GM18502 (cell line): ENCODE measurements around the gene FSCN2.

Experiments
- ATAC-seq: cut with Tn5 transposase; IDR thresholded peaks from one replicate; pipeline ENCODE4 v1.9.1; 2021; ENCODE audit warnings: mild to moderate bottlenecking; ENCODE audit not compliant: unreplicated experiment, poor library complexity

Gene FSCN2

DNA sequence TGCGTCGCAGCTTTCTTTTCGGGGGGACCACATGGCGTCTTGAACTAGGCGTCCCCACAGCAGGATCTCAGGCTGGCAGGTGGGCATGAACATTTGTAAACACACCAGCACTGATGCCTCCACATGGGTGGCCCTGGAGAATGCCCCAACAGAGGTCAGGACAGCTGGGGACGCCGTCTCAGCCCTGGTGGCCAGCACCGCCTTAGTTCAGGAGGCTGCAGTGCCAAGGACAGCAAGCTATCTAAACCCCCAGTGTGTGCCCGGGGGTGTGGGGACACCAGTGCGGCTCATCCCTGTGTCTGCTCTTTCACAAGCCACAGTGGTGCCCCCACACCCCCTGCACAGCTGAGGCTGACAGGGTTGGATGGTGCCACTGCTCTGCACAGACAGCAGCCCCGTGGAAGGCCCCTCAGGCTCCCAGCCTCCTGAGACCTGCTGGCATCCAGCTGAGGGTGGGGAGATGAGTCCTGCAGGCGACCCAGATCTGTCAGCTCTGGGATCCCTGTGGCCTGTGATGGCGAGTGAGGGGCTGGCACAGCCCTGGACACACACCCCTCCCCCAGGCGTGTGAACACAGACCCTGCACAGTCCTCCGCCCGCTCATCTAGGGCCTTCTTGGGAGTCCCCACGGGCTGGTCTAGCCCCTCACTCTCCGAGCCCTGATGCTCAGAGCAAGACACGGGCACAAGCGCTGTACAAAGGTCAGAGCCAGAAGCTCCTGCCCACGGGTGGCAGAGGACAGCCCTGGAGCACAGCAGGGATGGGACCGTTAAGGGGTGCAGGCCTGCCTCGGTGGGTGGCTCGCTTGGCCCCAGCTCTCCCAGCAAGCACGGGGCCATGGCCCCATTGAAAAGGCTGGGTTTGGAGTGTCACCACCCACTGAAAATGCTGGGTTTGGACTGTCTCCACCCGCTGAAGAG is 10.7 kb downstream of the FSCN2 start:
- ATAC-seq: no peak

DNA sequence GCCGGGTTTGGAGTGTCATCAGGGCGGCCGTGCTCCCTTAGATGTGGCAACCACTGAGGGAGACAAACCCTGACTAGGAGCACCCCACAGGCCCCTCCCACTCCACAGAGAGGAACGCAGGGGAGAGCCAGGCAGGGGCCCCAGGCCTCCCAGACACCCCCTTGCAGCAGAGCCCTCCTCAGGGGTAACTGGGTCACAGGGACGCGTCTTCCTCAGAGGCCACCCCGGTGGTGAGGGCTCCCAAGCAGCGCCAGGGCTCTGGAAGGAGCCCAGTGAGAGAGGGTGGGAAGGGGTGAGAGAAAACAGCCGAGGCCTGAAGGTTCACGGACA is 11.4 kb downstream of the FSCN2 start:
- no peak for ATAC-seq

DNA sequence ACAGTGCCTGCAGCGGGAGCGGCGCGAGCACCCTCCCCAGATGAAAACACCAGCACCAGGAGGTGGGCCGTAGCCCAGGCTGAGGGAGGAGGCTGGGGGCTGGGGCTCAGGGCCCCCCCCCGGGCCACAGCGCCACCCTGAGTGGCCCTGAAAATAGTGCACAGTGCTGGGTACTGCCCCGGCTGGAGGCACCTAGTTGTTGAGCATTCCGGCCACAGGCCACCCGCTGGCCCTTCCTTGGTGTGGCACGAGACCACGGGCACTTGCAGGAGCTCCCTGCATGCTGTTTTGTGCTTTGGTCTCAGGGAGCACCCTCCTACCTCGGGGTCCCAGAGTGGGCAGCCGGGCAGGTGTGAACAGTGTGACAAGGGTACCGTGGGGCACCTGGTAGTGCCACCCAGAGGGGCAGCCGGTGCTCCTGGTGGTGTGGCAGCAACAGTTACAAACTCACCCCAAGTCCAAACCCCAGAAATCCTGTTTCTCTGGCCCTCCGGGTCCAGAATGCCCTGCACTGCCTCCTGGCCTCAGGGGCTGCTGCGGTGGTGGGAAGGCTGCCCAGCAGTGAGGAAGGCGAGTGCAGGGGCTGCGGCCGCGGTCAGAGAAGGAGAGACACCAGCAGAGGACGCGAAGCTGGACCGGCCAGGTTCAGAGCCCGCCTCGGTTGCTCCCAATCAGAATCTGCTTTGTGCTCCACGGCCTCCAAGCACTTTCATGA is 11.9 kb downstream of the FSCN2 start:
- no peak for ATAC-seq

DNA sequence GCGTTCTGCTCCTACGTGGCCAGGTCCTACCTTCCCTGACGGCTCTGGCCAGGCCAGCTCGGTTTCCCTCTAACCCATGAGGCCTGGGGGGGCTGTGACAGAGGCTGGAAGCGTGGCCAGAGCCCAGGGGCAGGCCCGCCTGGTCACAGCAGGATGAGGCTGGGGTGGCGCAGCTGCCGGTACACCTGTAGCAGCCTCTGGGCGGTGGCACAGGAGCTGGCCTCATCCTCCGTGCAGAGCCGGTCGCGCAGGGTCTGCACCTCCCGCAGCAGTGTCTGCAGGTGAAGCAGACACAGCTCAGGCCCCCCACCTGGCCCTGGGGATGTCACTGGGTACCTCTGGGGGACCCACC is 12.5 kb downstream of the FSCN2 start:
- no peak for ATAC-seq

DNA sequence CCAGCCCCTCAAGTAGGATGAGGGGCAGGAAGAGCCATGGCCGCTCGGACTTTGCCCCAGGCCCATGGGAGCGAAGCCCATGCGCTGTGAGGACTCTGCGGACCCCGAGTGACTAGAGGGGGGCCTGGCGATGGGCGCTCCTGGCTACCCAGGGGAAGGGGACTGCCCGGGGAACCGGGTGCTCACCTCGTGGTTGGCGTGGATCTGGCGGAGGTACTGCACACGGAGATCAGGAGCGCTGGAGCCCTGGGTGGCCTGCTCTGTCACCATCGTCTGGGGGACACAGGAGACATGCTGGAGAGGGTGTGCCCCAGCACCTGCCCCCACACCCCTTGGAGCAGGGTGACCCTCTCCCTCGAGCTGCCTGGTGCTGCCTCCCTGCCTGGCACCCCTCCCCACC is 12.9 kb downstream of the FSCN2 start:
- no peak for ATAC-seq

DNA sequence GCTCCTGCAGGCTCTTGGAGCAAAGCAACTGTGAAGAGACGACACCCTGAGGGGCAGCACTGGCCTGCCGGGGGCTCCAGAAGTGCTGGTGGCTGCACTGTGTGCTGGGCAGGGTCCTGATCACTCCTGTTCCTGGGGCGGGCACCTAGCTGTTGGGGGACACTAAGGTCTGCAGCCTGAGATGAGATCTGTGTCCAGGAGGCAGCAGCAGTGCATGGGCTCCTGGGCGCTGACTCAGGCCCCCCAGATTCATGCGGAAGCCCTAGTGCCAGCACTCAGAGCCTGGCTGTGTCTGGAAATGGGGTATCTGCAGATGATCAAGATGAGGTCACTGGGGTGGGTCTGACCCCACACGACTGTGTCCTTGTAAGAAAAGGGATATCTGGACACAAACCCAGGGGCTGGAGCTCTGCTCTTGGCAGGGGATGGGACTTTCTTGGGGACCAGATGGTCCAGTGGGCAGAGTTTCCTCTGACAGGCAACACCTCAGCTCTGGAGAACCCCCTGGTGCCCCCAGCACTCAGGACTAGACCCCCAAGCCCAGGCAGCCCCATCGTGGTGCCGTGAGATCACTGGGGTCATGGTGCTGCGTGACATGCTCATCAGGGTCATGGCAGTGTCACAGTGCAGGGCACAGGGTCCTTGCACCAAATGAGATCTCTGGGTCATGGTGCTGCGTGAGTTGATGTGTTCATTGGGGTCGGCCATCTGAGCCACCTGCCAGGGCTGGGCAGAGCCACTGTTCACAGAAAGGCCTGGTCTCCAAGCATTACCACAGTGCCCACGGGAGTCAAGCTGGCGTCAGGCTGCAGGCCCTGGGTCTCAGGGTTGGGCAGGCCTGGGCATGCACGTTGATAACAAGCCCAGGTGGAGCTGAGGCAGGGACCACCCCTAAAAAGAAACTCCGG is 14.5 kb downstream of the FSCN2 start:
- no peak for ATAC-seq

DNA sequence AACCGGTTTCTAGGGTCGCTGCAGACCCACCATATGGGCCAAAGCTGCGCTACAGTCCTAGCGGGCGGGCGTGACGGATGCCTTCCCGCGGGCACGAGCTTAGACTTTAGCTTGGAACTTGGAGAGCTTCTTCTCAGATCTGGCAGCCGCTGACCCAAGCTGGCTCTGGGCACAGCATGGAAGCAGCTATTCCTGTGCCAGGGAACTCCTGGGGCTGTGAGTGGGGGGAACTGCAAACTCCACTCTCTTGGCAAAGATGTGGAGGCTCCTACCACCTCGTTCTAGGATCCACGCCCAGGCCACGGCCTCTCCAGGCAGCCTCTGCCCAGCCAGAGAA is 15.1 kb downstream of the FSCN2 start:
- ATAC-seq: no peak

DNA sequence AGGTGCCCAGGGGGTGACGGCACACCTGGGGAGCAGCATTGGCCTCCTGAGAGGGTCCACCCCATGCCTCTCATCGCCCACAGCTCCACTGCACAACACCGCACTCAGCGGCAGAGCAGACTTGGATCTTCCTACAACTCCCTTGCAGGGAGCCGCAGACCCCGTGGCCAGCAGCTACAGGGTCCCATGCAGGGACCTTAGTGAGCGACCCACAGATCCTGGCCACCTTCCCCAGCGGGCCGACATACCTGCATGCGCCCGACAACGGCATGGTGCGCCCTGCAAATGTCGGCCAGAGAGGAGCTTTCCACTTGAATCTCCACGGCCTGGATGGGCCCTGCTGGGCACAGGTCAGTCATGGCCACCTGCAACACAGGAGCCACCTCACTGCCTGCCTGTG is 15.6 kb downstream of the FSCN2 start:
- ATAC-seq: no peak

DNA sequence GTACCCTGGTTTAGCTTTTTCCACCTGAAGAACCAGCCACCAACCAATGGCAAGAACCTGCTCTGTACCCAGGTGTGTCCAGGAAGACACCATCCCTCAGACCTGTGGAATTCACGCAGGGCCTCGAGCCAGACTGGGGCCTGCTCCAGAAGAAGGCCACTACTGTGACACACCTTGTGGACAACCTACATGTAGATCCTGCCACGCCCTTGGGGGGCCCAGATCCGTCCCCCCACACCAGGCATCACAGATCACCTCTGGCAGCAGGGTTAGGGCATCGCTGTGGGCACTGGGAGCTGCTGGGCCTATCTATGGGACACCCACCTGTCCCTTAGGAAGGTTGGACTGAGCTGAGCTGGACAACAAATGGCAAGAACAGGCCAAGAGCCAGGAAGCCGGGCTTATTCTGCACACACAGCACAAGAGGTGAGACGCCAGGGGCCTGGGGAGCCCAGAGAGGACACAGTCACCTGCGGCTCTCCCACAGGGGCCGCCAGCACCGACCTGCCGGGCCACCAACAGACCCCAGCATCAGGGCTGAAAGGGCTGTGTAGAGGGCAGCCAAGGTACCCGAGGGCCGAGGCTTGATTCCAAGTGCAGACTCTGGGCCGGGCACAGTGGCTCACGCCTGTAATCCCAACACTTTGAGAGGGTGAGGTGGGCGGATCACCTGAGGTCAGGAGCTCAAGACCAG is 16.3 kb downstream of the FSCN2 start:
- ATAC-seq: no peak

DNA sequence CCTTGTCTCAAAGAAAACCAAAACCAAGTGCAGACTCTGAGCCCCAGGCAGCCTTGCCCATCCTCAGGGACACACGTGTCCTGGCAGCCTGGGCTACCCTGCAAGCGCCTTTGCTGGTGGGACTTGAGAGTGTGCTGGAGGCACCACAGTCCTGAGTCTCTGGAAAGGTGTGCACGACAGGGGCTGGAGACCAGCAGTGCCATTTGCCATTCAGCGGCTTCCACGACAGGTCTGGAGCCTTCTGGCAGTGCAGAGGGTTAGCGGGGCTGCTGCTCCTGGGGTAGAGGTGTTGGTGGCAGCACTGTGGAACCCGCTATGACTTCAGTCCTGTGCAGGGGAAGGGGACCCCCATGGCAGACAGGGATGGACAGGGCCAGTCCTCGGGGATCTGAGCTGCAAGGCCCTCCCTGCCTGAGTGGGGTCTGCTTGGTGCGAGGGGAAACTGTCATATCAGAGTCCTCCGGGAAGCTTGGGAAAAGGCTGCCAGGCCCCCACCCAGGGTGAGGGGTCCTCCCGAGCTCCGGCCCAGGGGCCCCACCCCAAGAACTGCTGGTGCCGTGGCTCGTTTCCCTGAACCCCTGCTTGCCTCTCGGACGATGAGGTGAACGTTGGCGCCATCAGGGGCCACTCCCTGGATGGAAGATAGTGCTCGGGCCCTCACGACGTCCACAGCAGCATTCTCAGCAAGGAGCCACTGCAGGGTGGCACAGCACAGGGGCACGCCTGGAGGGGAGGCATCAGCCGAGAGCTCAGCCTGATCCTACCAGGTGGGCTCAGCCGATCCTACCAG is 17.2 kb downstream of the FSCN2 start:
- no peak for ATAC-seq

DNA sequence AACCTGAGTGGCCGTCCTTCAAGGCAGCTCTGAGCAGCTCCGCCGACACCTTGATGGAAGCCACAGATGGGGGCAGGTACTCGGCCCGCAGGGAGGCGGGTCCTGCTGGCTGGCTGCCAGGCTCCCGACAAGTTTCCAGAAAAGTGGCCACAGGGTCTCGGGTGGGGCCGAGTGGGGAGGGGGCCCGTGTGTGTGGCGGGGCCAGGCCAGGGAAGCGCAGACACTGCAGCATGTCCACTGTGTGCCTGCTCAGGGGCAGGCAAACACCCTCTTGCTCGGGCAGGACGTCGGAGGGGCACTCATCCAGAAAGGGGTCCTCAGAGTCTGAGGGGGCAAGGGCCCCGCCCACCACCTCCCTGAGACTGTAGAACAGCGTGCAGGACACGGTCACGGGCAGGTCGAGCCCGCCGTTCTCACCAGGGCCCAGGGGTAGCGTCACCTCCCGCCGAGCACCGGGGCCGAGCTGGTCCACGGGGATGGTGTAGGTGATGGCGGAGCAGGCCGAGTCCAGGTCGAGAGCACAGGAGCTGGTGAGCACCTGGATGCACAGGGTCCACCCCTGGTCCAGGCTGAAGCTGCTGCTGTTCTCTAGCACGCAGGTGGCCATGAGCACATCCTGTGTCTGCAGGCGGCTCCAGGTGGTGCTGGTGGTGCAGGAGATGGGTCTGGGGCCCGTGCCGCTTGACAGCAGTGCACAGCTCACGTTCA is 18.9 kb downstream of the FSCN2 start:
- no peak for ATAC-seq

DNA sequence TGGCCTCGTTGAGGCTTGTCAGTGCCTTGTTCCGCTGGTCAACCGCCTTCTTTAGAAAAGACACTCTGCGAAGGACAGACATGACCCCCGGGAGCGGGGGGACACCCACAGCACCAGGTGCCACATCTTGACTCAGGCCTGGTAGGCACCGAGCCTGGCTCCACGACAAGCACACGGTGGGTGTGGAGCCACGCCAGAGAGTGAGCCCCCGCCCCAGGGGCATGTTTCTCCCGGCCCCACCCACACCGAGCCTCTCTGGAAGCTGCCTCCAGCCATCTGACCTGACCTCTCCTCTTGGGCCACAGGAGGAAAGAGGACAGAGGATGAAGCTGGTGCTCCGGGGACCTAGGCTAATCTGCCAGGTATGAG is 19.4 kb downstream of the FSCN2 start:
- no peak for ATAC-seq

DNA sequence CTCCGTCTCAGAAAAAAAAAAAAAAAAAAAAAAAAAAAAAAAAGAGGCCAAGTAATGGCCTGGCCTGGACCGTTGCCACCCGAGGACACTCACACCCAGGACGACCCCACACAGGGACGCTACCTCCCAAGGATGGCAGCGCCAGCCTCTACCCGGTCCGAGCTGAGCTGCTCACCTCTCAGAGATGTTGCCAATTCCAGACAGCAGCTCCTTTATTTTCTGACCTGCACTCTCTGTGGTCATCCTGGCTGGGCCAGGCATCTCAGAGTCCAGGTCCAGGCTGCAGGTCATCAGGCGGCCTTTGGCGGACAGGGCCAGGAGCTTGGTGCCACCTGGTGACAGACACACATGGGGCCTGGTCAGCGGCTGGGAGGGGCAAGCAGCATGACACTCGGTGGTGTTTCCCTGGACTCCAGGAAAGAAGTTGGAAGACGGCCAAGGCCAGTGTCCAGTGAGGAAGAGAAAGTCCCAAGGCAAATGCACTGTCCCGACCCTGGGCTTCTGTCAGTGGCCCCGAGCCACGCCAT is 20.9 kb downstream of the FSCN2 start:
- no peak for ATAC-seq

DNA sequence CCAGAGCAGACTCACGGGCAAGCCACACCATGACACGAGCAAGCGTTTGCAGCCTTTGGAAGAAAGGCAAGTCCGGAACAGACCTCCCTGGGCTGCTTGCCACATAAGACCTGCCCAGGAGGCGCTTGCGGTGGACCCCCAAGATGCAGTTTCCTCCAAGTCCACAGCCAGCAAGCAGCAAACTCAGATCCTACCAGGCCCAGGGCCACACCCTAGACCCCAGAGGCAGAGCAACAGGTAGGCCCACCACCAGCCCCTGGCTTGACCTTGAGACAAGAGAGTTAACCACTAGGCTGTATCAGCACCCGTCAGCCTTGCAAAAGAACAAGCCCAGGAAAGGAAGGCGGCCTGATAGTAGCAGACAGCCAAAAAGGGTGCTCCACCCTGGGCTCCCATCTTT is 21.6 kb downstream of the FSCN2 start:
- ATAC-seq: no peak

DNA sequence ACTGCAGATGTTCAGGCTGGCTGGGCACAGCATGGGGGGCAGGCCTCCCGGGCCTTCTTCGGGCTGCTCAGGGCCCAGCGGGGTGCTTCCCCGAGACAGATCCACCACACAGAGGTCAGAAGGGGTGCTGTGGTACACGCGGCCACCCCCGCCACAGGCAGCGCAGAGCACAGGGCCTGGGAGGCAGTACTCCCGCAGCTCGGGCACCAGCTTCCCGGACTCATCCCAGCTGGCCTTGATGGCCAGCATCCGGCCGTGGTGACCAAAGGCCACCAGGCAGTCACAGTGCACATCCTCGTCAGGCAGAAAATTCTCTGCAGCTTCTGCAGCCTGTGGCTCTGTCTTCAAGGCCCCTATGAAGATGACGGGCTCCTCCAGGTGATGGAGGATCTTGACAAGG is 22.1 kb downstream of the FSCN2 start:
- ATAC-seq: no peak

DNA sequence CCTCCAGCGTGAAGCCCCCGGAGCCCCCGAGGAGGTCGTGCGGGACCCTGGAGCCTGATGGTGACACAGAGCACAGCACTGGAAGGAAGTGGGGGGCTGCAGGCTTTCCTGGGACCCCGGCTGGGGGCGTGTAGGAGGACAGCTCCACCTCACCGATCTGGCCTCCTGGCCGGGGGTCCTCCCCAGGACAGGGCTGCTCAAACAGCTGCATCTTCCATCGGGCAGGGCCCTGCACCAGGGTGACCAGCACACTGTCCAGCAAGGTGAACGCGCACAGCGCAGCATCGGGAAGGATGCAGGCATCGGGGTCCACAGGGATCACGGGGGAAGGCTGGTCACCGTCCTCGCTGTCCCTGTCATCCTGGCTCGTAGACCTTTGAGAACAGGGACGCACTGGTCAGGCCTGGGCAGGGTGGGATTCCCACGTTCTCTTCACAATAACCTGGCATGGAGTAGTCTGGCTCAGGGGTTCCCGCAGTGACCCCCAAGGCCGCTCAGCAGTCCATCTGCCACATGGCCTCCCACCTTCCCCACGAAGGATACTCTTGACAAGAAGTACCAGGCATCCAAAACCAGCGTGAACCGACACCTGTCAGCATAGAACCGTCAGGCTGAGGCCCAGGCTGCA is 22.8 kb downstream of the FSCN2 start:
- ATAC-seq: no peak

DNA sequence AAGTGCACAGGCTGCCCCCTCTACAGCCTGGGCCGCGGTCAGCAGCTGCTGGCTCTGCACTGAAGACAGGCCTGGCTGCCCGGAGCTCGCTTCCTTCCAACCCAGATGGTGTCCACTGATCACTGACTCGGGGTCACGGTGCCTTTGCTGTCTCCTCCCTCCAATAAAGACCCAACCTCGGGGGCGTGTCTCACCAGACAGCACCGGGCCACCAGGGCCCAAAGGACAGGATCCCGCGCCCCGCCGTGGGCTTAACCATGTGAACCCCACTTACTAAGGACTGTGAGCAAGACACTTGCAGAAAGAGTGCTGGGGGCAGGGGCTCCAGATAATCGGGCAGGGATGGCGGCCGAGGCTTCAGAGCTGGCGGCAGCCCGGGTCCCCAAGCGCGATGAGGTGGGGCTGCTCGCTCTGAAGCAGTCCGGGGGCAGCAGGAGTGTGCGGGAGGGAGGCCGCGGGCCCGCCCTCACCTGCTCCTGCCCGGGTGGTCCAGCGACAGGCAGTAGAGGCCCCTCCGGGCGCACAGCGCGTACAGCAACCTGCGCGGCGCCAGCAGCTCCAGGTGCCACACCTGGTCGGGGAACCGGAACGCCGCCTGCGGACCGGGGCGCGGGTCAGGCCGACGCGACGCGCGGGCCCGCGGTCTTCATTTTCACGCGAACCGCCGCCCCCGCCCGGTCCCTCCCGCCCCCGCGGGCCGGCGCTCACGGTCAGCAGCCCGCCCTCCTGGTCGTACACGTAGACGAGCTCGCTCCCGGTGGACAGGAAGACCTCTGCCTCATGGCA is 23.5 kb downstream of the FSCN2 start:
- no peak for ATAC-seq
